Measurements from ENCODE around the gene PDLIM7.
"Not testable (repeated sequence)": the region's sequence is repeated elsewhere in the genome, so short reads cannot be mapped to it uniquely, and the experiment has no call there.

PDLIM7 gene

GRCh38 chr5:177497292-177498012, at the start of gene PDLIM7:
Gene PDLIM7 (minus strand): TSS chr5:177497604. CDS start chr5:177496512, 1,092 bp downstream.
- peak; percentile 97 for DNase-seq (ENCODE audit: low read depth)

GRCh38 chr5:177546258-177546741, 48.9 kb upstream of the PDLIM7 start:
- peak; percentile 99 for DNase-seq (ENCODE audit: low read depth)

- DNase-seq (ENCODE audit: low read depth) = peak; percentile 60
Measured at GRCh38 chr5:177545487-177546257, 48.3 kb upstream of the PDLIM7 start.

- DNase-seq (ENCODE audit: low read depth) = no peak
Measured at GRCh38 chr5:177542816-177543465, 45.5 kb upstream of the PDLIM7 start.

GRCh38 chr5:177540438-177540837, 43.0 kb upstream of the PDLIM7 start:
- no peak for DNase-seq (ENCODE audit: low read depth)

- DNase-seq (ENCODE audit: low read depth) = no peak
Measured at GRCh38 chr5:177539411-177539810, 42.0 kb upstream of the PDLIM7 start.

- DNase-seq (ENCODE audit: low read depth) = no peak
Measured at GRCh38 chr5:177538876-177539275, 41.5 kb upstream of the PDLIM7 start.

GRCh38 chr5:177537389-177538361, 40.3 kb upstream of the PDLIM7 start:
- peak; percentile 73 for DNase-seq (ENCODE audit: low read depth)

GRCh38 chr5:177536386-177536785, 39.0 kb upstream of the PDLIM7 start:
- DNase-seq (ENCODE audit: low read depth) = no peak

GRCh38 chr5:177535125-177535524, 37.7 kb upstream of the PDLIM7 start:
- DNase-seq (ENCODE audit: low read depth) = no peak

- DNase-seq (ENCODE audit: low read depth) = not testable (repeated sequence)
Measured at GRCh38 chr5:177534433-177534832, 37.0 kb upstream of the PDLIM7 start.

GRCh38 chr5:177531209-177531940, 34.0 kb upstream of the PDLIM7 start:
- DNase-seq (ENCODE audit: low read depth) = no peak

GRCh38 chr5:177530638-177531037, 33.2 kb upstream of the PDLIM7 start:
- no peak for DNase-seq (ENCODE audit: low read depth)

- DNase-seq (ENCODE audit: low read depth) = no peak
Measured at GRCh38 chr5:177529247-177530203, 32.1 kb upstream of the PDLIM7 start.

GRCh38 chr5:177528631-177529030, 31.2 kb upstream of the PDLIM7 start:
- no peak for DNase-seq (ENCODE audit: low read depth)

GRCh38 chr5:177527595-177527994, 30.2 kb upstream of the PDLIM7 start:
- no peak for DNase-seq (ENCODE audit: low read depth)

GRCh38 chr5:177526791-177527190, 29.4 kb upstream of the PDLIM7 start:
- DNase-seq (ENCODE audit: low read depth) = no peak

GRCh38 chr5:177526191-177526590, 28.8 kb upstream of the PDLIM7 start:
- no peak for DNase-seq (ENCODE audit: low read depth)

GRCh38 chr5:177524941-177525655, 27.7 kb upstream of the PDLIM7 start:
- no peak for DNase-seq (ENCODE audit: low read depth)

All from ELR (cell line).